GM19455 (cell line): Measurements from ENCODE around the gene FAAP24.
"Not testable (repeated sequence)": the region's sequence is repeated elsewhere in the genome, so short reads cannot be mapped to it uniquely, and the experiment has no call there.

ENCODE experiments used
- ATAC-seq: cut with Tn5 transposase; IDR thresholded peaks from one replicate; pipeline ENCODE4 v1.9.1; 2021; ENCODE audit not compliant: unreplicated experiment

FAAP24 gene, protein sequence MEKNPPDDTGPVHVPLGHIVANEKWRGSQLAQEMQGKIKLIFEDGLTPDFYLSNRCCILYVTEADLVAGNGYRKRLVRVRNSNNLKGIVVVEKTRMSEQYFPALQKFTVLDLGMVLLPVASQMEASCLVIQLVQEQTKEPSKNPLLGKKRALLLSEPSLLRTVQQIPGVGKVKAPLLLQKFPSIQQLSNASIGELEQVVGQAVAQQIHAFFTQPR

GRCh38 chr19:32971715-32972540 is at the start of gene FAAP24, which contains the start of gene CEP89:
Gene FAAP24 (plus strand): TSS chr19:32972242. CDS start chr19:32973197, 955 bp downstream.
Gene CEP89 (minus strand): TSS chr19:32971958. CDS start chr19:32971874, 84 bp downstream.
- ATAC-seq, result peak; percentile 98

- ATAC-seq, result no peak
Observed at GRCh38 chr19:32924200-32924599, 47.8 kb upstream of the FAAP24 start.

DNA sequence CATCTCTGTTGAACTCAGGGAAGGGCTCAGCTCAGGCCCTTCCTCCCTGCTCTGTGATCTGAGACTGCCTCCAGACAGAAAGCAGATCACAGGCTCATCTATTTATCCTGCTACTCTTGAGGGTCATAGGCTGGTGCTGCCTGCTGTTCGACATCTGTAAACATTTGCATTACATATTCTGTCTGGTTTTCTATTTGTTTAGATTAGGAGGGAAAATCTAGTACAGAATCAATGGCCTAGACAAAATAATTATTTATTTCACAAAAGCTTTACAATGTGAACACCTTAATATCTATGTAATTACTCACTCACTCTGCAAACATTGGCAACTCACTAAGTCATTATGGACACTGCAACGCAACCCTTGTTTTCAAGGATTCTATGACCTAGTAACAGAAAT is 43.2 kb upstream of the FAAP24 start:
- no peak for ATAC-seq

- ATAC-seq, result no peak
Observed at GRCh38 chr19:32930567-32930966, 41.5 kb upstream of the FAAP24 start.

DNA sequence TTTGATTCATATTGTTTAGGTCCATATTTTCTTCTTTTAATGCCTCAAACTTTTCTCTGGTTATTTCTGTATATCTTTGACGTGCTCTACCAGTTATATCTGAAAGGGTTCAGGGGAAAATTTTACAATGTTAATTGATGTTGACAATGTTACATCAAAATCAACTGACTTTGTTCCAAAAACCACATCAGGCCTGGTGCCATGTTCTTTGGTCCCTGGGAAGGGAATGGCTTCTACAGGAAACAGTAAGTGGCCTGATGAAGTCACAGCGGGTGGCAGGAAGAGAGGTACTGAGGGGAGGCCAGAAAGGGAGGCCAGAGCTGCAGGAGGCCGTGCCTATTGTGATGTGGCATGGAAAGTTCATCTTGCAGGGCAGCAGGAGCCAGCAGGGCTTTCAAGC is 38.5 kb upstream of the FAAP24 start:
- ATAC-seq, result no peak

DNA sequence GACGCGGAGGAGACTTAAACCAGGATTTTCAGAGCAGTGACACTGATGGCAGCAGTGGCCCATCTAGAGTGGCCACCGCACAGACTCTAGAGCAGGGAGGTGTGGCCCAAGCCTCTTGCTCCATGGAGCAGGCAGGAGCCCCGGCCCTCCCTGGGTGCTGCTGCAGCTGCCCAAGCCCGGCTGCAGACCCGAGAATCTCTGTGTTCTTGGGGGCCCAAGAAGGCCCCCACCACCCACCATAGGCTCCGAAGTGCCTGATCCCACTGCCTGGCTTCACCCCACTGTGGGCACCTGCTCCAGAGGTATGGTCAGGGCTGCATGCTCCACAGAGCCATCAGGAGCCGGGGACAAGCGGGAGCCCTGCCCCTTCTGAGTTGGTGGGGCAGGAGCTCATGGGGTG is 36.4 kb upstream of the FAAP24 start:
- no peak for ATAC-seq

DNA sequence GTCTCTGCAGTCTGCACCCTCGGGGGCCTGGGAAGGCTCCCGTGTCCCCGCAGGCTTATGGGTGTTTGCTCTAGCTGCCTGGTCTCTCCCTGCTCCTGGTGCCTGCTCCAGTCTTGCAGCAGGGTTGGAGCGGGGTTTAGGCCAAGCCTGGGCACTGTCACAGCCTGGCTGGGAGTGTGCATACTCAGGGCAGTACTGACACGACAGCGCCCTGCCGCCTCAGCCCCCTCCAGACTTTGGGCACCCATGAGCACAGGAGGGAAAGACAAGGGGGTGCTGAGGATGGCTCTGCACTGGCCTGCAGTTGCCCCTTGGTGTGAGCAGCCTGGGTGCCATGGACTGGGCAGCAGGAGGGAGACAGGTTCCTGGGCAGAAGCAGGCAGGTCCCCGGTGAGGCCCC is 36.0 kb upstream of the FAAP24 start:
- ATAC-seq, result no peak

DNA sequence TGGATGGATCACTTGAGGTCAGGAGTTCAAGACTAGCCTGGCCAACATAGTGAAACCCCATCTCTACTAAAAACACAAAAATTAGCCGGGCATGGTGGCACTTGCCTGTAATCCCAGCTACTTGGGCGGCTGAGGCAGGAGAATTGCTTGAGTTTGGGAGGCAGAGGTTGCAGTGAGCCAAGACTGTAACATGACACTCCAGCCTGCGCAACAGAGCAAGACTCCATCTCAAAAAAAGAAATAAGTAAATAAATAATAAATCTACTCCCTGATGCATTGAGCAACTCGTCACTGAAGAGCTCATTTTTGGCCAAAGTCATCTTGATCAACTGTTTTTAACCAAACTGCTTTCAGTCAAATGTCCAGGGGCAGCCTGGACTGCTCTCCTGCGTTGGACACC is 30.8 kb upstream of the FAAP24 start:
- not testable (repeated sequence) for ATAC-seq

GRCh38 chr19:32945260-32945659 is 26.8 kb upstream of the FAAP24 start:
- no peak for ATAC-seq

DNA sequence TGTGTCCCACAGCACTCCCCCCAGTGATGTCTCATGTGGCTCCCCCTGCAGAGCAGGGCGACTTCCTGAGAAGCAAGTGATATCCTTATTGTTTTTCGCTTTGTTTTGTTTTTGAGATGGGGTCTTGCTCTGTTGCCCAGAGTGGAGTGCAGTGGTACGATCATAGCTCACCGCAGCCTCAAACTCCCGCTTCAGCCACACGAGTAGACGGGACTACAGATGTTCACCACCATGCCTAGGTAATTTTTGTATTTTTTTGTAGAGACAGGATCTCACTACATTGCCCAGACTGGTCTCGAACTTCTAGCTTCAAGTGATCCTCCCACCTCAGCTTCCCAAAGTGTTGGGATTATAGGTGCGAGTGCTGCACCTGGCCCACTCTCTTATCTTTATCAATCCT is 5.3 kb upstream of the FAAP24 start:
- no peak for ATAC-seq

- no peak for ATAC-seq
Observed at GRCh38 chr19:32969549-32969948, 2.5 kb upstream of the FAAP24 start.

GRCh38 chr19:32971012-32971595 is 938 bp upstream of the FAAP24 start:
- ATAC-seq, result no peak

GRCh38 chr19:32976223-32976805 is 4.3 kb downstream of the FAAP24 start:
- ATAC-seq, result no peak

DNA sequence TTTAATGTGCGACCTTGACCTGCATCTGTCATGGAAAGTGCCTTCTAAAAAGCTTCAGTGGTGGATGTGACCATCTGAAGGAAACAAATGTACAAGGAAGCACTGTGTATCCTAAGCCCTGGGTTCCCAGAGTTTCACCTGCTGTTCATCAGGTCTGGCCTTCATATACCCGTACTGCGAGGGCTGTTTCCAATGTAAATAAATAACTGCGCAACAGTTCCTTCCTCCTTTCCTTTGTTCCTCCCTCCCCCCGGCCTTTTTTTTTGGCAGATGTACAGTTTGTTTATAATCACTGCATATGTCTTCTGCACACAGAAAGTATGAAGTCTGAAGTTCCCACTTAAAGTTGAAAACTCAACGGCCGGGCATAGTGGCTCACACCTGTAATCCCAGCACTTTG is 5.2 kb downstream of the FAAP24 start:
- no peak for ATAC-seq

- ATAC-seq, result not testable (repeated sequence)
Observed at GRCh38 chr19:32977813-32978212, 5.8 kb downstream of the FAAP24 start.

DNA sequence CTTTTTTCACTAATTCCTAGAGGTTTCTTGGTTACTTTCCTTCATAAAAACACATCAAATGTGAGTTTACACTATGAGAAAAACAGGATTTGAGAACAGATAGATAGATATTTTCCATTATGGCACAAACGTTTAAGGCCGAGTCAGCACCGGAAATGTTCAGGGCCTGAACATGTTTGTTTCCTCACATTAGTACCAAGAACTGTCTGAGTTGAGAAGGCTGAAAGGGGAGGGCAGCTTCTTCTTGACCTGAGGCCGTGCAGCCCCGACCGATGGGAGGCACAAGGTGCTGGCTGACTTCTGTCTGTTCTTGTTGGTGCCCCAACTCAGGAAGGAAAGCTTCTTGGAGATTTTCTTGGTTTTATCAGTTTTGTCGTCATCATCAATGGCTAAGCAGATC is 7.8 kb downstream of the FAAP24 start:
- not testable (repeated sequence) for ATAC-seq

GRCh38 chr19:32982488-32982887 is 10.4 kb downstream of the FAAP24 start:
- ATAC-seq, result not testable (repeated sequence)

GRCh38 chr19:32988254-32988653 is 16.2 kb downstream of the FAAP24 start:
- not testable (repeated sequence) for ATAC-seq

DNA sequence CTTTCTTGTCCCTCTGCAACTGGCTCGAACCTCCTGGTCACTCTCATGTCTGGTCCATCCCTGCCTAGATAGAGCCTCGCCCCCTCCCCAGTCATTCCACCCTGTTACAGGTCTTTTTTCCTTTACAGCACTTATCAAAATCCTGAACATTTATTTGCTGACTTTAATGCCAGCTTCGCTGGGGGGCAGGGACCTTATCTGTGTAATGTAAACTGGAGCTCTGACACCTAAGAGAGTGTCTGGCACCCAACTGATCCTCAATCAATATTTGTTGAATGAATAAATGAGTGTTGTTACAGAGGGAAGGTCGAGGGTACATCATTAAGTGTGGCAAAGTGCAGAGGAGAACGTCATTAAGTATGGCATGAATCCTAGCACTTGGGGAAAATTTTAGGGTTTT is 16.7 kb downstream of the FAAP24 start:
- ATAC-seq, result no peak

GRCh38 chr19:32995966-32996365 is 23.9 kb downstream of the FAAP24 start:
- ATAC-seq, result not testable (repeated sequence)

DNA sequence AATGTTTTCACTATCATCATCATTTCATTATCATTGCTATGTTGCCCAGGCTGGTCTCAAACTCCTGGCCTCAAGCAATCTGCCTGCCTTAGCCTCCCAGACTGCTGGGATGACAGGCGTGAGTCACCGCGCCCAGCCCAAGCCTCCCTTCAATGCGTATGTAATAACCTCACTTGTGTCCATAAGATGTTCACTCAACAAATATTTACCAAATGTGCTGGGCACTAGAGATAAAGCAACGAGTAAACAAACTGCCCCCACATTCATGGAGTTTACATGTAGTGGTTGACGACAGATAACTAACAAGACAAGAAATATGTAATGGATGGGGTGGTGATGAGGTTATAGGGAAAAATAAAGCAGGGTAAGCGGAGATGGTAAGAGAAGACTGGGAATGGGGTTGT is 25.0 kb downstream of the FAAP24 start:
- not testable (repeated sequence) for ATAC-seq
